GM18858 (cell line): ENCODE measurements around the gene VSTM5.
"Not testable (repeated sequence)": the region's sequence is repeated elsewhere in the genome, so short reads cannot be mapped to it uniquely, and the experiment has no call there.

Experiments used
- ATAC-seq: cut with Tn5 transposase; IDR thresholded peaks from one replicate; pipeline ENCODE4 v1.9.1; 2021; ENCODE audit not compliant: unreplicated experiment

Gene VSTM5

DNA sequence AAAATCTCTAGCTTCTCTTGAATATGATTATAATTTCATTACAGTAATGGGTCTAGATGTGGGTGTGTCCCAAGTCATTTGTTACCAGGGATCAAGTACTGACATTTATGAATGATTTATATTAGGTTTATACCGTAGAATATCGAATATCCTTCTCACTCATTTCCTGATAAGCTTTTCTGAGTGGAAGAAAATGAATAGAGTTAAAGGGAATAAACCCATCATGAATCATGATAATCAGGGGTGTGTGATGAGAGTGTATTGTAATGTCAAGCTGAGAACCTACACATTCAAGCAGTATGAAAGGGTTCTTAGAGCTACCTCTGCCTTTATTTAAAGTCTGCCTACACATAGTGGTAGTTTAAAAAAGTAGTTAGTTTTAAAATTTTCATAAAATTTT is 49.1 kb downstream of the VSTM5 start:
- no peak for ATAC-seq

DNA sequence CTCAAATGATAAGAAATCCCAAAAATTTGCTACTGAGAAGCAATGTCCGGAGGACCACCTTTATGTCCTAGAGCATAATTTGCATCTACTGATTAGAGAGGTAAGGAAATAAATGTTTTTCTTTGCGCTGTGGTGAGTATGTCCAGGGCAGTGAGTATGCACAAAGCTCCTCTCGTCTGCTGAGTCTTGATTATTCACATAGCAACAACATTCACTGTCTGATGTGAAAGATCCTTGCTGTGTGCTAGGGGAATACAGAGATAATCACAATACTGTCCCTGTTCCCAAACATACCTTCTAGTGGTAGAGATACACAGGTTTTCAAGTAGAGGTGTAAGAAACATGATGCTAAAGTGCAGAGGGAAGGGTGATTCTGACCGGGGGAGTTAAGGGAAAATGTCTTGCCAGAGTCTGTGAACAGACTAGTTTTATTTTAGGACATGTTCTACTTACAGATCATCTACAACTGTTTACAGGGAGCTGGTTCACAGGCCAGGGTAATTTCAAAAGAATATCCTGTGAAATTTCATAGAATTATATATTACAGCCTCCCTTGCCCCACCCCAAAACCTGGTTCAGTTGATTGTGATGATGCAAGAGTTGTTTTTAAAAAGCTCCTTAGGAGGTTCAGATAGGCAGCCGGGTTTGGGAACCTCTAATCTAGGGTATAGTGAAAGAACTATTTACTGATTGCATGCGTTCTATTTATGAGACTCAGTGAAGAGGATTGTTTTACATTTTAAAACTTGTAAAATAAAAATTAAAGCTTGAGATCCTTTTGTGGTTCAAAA is 53.8 kb downstream of the VSTM5 start:
- no peak for ATAC-seq

GRCh38 chr11:93791493-93791892 is 58.9 kb downstream of the VSTM5 start:
- no peak for ATAC-seq

DNA sequence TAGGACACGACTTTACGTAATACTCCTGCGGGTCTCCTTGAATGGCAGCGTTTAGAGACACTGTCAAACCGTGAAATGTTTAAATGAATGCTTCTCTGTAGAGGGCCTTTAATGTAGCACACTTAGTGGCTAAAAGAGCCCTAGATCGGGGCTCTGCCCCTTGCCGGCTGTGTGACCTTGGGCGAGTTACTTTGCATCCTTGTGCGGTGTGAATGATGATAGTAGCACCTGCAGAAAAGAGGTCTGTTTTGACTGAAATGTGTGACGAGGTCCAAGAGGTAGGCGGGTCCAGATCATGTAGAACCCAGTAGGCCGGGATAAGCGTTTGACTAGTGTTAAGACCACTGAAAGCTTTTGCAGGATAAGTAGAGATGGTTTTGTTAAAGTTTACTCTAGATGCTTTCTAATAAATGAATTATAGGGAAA is 65.5 kb downstream of the VSTM5 start:
- peak; percentile 36 for ATAC-seq

DNA sequence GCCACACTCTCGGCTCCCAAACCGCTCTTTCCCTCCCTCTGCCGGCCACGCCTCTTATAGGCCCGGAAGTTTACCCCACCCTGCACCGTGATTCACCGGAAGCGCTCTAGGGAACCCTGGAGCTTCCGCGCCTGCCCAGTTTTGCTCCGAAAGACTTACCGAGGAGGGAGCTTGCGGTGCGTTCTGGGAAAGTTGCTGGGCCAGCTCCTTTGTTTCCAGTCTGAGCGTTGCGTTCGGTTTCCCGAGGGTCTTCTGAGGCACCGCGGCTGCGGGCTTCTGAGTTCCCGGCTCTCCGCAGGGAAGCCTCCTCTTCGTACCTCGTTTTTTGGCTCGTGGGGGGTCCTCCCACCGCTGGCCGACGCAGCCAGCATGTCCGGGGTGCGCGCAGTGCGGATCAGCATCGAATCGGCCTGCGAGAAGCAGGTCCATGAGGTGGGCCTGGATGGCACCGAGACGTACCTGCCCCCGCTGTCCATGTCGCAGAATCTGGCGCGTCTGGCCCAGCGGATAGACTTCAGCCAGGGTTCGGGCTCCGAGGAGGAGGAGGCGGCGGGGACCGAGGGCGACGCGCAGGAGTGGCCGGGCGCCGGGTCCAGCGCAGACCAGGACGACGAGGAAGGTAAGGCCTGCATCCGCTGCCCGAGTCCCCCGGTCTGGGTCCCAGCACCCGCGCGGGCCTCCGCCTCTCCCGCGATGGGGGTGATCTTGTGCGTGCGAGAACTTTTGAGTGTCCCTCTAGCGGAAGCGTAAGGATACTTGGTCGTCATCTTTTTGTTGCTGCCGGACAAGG is 66.1 kb downstream of the VSTM5 start, which contains the start of gene MED17:
Gene MED17, plus strand, starts transcription at position 138 of the 790 bp plus-strand sequence. Its CDS starts 232 bp downstream, at position 370.
- peak; percentile 93 for ATAC-seq

GRCh38 chr11:93783765-93784144 is 66.7 kb downstream of the VSTM5 start:
- ATAC-seq, result peak; percentile 26

- no peak for ATAC-seq
These were observed 67.1 kb downstream of the VSTM5 start for GRCh38 chr11:93783362-93783761.

DNA sequence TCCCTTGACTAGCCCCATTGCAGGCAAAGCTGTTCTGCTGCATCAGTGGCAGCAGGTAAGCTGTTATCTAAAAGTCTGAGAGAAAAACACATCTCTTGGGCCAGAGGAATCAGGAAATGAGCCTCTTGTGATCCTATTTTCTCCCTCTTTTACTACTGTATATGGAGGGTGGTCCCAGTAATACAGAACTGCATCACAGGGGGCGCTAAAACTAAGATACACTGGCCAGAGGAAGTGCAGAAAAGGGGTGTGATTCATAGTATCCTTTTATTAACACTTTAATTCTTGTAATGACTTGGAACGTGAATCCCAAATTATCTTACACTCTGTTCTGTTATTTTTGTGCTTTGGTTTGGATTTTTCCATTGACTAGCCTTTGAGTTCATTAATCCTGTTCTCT is 75.1 kb downstream of the VSTM5 start:
- ATAC-seq, result no peak

DNA sequence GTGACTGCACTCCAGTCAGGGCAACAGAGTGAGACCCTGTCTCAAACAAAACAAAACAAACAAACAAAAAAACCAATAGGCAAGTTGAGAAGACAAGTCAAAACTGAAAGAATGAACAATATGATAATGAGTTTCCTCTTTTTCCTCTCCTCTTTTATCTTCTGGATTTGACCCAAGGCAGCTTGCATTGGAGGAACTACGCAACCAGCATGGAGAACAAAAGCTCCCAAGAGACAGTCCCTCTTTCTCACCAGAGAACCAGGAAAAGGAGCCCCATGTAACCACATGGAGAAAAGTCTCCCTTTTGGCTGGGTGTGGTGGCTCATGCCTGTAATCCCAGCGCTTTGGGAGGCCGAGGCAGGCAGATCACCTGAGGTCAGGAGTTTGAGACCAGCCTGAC is 75.9 kb downstream of the VSTM5 start:
- ATAC-seq, result not testable (repeated sequence)

GRCh38 chr11:93773601-93774200 is 76.7 kb downstream of the VSTM5 start:
- ATAC-seq, result no peak

GRCh38 chr11:93773045-93773477 is 77.4 kb downstream of the VSTM5 start:
- no peak for ATAC-seq

DNA sequence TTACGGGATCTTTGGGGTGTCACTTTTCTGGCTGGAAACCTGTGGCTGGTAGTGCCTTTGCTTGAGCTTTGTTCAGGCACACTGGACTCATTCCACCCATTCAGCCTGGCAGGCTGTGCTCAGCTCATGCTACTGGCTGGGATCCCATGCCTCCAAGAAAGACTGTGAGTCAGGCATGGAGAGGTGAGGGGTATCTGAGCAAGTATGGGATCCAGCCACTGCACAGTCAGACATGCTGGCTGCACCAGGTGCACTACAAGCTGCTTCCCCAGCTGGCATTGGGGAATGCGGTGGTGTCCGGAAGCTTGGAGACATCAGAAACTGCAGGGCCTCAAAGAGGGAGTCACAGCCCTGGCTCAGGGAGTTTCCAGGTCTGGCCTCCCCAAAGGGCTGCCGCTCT is 78.3 kb downstream of the VSTM5 start:
- ATAC-seq, result no peak

DNA sequence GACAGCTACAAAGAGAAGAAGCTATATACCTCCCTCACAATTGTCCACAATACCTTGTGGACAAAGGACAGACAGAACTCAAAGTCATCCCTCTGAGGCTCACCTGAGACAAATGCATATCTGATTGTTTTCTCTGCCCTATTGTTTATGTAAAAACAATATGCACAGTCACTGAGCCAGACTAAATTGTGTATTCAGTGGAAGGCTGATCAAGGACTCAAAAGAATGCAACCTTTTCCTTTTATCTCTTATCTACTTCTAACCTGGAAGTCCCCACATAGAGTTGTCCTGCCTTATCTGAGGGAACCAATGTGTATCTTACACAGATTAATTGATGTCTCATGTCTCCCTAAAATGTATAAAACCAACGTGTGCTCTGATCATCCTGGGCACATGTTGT is 80.3 kb downstream of the VSTM5 start:
- no peak for ATAC-seq
